ENCODE measurements around the gene SETX. TPM values are rescaled to one million over a fixed set of nuclear protein-coding genes. Genes with fewer than 3 reads are reported as not detected.
A peak's percentile ranks its signal among the peaks of the same experiment; 100 is the strongest.

SETX gene
- polyA plus RNA-seq, 3 donors from 2014 or later, result 22.9 to 55.9 (median 27.6) TPM

- Mint-ChIP-seq H3K4me1 (peaks cover 8 to 14% of the 10 kb centered on the region in 2 donors), H3K9me3 (no peaks in the 10 kb centered on the region), H3K27me3 (ENCODE audit: low read depth in 3 of 3) (peaks cover 2 to 9% (median 9%) of the 10 kb centered on the region in 3 donors), H3K4me3 (peak overlapping the region in 2 of 5 donors; percentile 51 to 60), H3K36me3 (no peaks in the 10 kb centered on the region), H3K27ac (peak overlapping the region in 1 of 6 donors; percentile 50)
- DNase-seq, result no peak
Observed at GRCh38 chr9:132239999-132240840, 114.6 kb downstream of the SETX start.

DNA sequence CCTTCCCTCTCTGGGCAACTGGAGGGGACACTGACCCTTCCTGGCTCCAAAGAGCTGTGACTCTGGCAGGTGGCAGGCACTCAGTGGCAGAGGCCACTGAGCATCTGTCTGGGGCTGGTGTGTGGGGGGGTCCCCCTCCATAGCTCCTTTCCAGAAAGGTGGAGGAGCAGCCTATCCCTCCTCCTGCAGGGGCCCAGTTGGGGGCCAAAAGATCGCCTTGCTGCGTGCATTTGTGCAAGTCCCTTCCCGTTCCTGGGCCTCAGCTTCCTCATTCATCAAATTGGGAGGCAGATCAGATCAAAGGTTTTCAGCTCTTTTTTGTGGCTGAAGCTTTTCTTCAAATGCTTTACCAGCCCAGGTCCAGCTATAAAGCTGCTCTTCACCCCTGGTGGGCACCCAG lies 115.3 kb downstream of the SETX start:
- peaks cover 2 to 9% (median 8%) of the 10 kb centered on the region in 3 donors for H3K27me3 Mint-ChIP-seq (ENCODE audit: low read depth in 3 of 3)
- peak overlapping the region in 1 of 6 donors; percentile 13 for H3K27ac Mint-ChIP-seq
- H3K36me3 Mint-ChIP-seq, result no peaks in the 10 kb centered on the region
- no peak for DNase-seq
- peaks cover 8 to 14% of the 10 kb centered on the region in 2 donors for H3K4me1 Mint-ChIP-seq
- H3K4me3 Mint-ChIP-seq, result no peak overlapping the region
- H3K9me3 Mint-ChIP-seq, result no peaks in the 10 kb centered on the region

GRCh38 chr9:132238992-132239391 lies 115.8 kb downstream of the SETX start:
- Mint-ChIP-seq H3K9me3 (no peaks in the 10 kb centered on the region), H3K27ac (no peak overlapping the region), H3K4me3 (no peak overlapping the region), H3K36me3 (no peaks in the 10 kb centered on the region), H3K4me1 (peaks cover 8 to 14% of the 10 kb centered on the region in 2 donors), H3K27me3 (ENCODE audit: low read depth in 3 of 3) (peaks cover 2 to 9% (median 8%) of the 10 kb centered on the region in 3 donors)
- no peak for DNase-seq

- no peak for DNase-seq
- Mint-ChIP-seq H3K9me3 (no peaks in the 10 kb centered on the region), H3K4me3 (no peak overlapping the region), H3K36me3 (no peaks in the 10 kb centered on the region), H3K27me3 (ENCODE audit: low read depth in 3 of 3) (peaks cover 2 to 9% (median 6%) of the 10 kb centered on the region in 3 donors), H3K27ac (no peak overlapping the region), H3K4me1 (peaks cover 8 to 9% of the 10 kb centered on the region in 2 donors)
Observed at GRCh38 chr9:132238026-132238972, 116.5 kb downstream of the SETX start.

- Mint-ChIP-seq H3K4me3 (no peak overlapping the region), H3K27ac (no peak overlapping the region), H3K36me3 (no peaks in the 10 kb centered on the region), H3K9me3 (no peaks in the 10 kb centered on the region), H3K27me3 (ENCODE audit: low read depth in 3 of 3) (peaks cover 2 to 9% (median 6%) of the 10 kb centered on the region in 3 donors), H3K4me1 (peaks cover 4 to 6% of the 10 kb centered on the region in 2 donors)
- DNase-seq, result no peak
Observed at GRCh38 chr9:132237481-132237880, 117.3 kb downstream of the SETX start.

- no peak overlapping the region for H3K4me3 Mint-ChIP-seq
Observed at GRCh38 chr9:132236662-132237311, 118.0 kb downstream of the SETX start.

DNA sequence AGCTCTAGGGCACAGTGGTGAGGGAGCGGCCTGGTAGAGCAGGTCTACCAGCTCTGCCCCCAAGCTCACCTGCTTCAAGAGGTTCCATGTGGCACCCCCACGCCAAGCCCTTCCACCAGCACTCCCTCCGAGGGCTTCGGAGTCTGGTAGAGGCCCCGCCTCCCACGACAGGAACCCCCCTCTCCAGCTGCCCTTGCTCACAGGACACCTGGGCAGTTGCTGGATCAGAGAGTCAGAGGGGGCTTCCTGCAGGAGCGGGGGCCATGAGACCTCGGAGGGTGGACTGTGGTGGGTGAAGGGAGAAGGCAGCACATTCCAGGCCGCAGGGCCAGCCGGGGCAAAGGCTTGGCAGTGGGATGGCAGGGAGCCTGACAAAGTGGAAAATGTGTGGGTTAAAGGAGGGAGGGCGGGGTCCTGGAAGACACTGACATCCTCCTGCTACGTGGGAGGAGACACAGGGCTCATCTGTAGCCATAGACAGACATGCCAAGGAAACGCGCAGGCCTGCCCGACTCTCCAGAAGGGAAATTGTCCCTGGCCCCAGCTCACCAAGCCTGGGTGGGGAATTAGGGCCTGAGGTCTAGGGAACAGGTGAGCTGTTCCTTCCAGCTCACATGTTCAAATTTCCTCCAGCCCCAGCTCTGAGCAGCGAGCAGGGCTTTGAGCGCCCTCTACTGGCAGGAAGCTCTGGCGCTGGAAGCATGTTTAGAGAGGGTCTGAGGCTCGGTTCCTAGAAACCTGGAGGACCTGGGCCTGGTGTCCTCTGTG lies 118.7 kb downstream of the SETX start:
- no peaks in the 10 kb centered on the region for H3K4me1 Mint-ChIP-seq
- H3K9me3 Mint-ChIP-seq, result no peaks in the 10 kb centered on the region
- peaks cover 0 to 1% (median under 1%) of the 10 kb centered on the region in 3 donors for H3K27me3 Mint-ChIP-seq (ENCODE audit: low read depth in 3 of 3)
- H3K4me3 Mint-ChIP-seq, result no peak overlapping the region
- H3K36me3 Mint-ChIP-seq, result no peaks in the 10 kb centered on the region
- peak overlapping the region in 1 of 6 donors; percentile 49 for H3K27ac Mint-ChIP-seq
- peak; percentile 54 to 70 (median 65) for DNase-seq

More at GRCh38 chr9:132236662-132237311, 118.0 kb downstream of the SETX start:
- Mint-ChIP-seq H3K27ac (no peak overlapping the region), H3K4me1 (peaks cover 0 to 3% of the 10 kb centered on the region in 2 donors), H3K36me3 (no peaks in the 10 kb centered on the region), H3K9me3 (no peaks in the 10 kb centered on the region), H3K27me3 (ENCODE audit: low read depth in 3 of 3) (peaks cover 2 to 4% (median 4%) of the 10 kb centered on the region in 3 donors)
- no peak for DNase-seq

DNA sequence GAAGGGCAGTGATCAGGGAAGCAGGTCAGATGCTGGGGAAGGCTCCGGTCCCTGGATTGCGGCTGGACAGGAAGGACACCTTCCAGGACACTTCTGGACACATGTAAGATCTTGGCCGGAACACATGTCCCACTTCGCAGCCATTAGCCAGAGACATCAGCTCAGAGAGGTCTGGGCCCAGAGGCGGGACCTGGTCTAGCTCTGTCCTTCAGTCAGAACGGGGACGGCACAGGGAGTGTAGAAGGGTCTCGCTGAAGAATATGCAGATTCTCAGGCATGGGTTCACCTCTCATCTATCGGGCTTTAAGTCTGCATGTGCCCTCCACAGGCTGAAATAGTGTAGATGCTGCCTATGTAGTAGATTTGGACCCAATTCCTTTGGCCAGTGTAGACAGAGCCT lies 119.7 kb downstream of the SETX start:
- no peak overlapping the region for H3K4me3 Mint-ChIP-seq
- no peaks in the 10 kb centered on the region for H3K4me1 Mint-ChIP-seq
- DNase-seq, result no peak
- no peak overlapping the region for H3K27ac Mint-ChIP-seq
- peaks cover 0 to 1% (median 0%) of the 10 kb centered on the region in 3 donors for H3K27me3 Mint-ChIP-seq (ENCODE audit: low read depth in 3 of 3)
- no peaks in the 10 kb centered on the region for H3K9me3 Mint-ChIP-seq
- no peaks in the 10 kb centered on the region for H3K36me3 Mint-ChIP-seq

- Mint-ChIP-seq H3K27me3 (ENCODE audit: low read depth in 3 of 3) (peaks cover 0 to 1% (median 0%) of the 10 kb centered on the region in 3 donors), H3K9me3 (no peaks in the 10 kb centered on the region), H3K27ac (no peak overlapping the region), H3K4me3 (no peak overlapping the region), H3K4me1 (no peaks in the 10 kb centered on the region), H3K36me3 (no peaks in the 10 kb centered on the region)
- DNase-seq, result no peak
Observed at GRCh38 chr9:132234535-132234934, 120.3 kb downstream of the SETX start.

- peak overlapping the region in 1 of 6 donors; percentile 47 for H3K27ac Mint-ChIP-seq
- no peaks in the 10 kb centered on the region for H3K9me3 Mint-ChIP-seq
Observed at GRCh38 chr9:132233138-132233537, 121.6 kb downstream of the SETX start.

DNA sequence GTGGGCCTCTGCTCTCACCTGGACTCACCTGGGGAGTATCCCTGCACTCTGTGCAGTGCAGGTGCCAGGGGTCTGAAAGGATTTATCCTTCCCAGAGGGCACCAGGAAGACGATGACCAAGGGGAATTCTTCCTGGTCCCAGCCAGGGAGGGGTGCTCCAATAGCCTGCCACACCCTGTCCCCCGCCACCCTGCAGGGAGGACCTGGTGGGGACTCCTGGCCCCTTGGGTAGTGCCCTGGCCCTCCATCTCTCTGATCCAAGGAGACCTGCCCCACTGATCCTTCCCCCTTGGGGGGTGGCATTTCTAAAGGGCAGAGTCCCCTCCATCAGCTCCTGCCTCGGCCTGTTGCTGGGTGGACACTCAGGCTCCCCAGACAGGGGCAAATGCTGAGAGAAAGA lies 122.3 kb downstream of the SETX start:
- Mint-ChIP-seq H3K36me3 (no peaks in the 10 kb centered on the region), H3K27ac (no peak overlapping the region), H3K4me3 (no peak overlapping the region)

More at GRCh38 chr9:132233138-132233537, 121.6 kb downstream of the SETX start:
- Mint-ChIP-seq H3K27me3 (ENCODE audit: low read depth in 3 of 3) (peaks cover 0 to under 1% (median 0%) of the 10 kb centered on the region in 3 donors), H3K4me1 (peaks cover 0 to 5% of the 10 kb centered on the region in 2 donors), H3K36me3 (no peaks in the 10 kb centered on the region), H3K4me3 (no peak overlapping the region)
- no peak for DNase-seq

DNA sequence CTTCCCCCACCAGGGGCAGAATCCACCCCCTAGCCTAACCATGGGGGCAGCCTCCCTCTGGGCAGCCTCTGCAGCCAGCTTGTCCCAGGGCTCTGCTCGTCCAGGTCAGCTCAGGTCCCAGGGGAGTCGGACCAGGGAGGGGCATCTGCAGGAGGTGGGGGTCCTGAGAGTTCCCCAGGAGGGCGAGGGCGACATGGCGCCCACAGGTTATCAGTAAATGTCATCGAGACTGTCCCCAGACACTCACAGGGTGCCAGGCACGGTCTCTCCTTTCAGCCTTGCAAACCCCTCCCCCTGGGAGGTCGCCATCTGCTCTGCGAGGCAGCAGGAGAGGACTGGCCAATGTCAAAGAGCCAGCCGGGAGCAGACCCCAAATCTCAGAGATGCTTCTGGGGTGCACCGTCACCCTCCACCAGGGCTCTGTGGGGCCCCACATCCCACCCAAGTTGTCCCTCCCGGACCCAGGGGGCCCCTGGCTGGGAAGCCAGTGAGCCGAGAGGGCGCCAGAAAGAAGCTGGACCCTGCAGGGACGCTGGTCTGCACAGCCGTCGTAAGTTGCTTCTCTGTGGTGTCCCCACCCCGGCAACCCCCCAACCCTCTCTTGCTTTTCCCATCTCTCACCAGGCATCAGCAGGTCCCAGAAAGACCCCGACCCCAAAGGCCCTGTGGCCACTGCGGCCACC lies 123.6 kb downstream of the SETX start:
- no peaks in the 10 kb centered on the region for H3K9me3 Mint-ChIP-seq
- DNase-seq, result no peak
- H3K27me3 Mint-ChIP-seq (ENCODE audit: low read depth in 3 of 3), result peaks cover 0 to 2% (median 0%) of the 10 kb centered on the region in 3 donors
- H3K4me3 Mint-ChIP-seq, result no peak overlapping the region
- H3K27ac Mint-ChIP-seq, result no peak overlapping the region
- peaks cover 0 to 6% of the 10 kb centered on the region in 2 donors for H3K4me1 Mint-ChIP-seq
- H3K36me3 Mint-ChIP-seq, result peaks cover 0 to 4% (median 0%) of the 10 kb centered on the region in 3 donors

More for the DNA sequence above, 122.3 kb downstream of the SETX start:
- Mint-ChIP-seq H3K27me3 (ENCODE audit: low read depth in 3 of 3) (no peaks in the 10 kb centered on the region), H3K9me3 (no peaks in the 10 kb centered on the region), H3K4me1 (peaks cover 0 to 6% of the 10 kb centered on the region in 2 donors)
- no peak for DNase-seq

All from immature natural killer cell (primary cell).